HepG2 (cell line): Measurements from ENCODE around the gene TMPRSS7. TPM values are rescaled to one million over a fixed set of nuclear protein-coding genes. Genes with fewer than 3 reads are reported as not detected.
A peak's percentile ranks its signal among the peaks of the same experiment; 100 is the strongest.

ENCODE experiments used
- CCAR2 ChIP-seq: fragments of 200-400 bp; formaldehyde crosslinking; optimal IDR thresholded peaks from 2 replicates; pipeline ENCODE3; 2018; ENCODE audit warnings: low read depth, mild to moderate bottlenecking, low read length, moderate library complexity
- DNMT1 ChIP-seq: sonication (generic); formaldehyde crosslinking; IDR thresholded peaks from 2 replicates; pipeline ENCODE4 v1.5.1; 2020; ENCODE audit warnings: mild to moderate bottlenecking, missing genetic modification reagents
- DZIP1 ChIP-seq: sonication (generic); formaldehyde crosslinking; IDR thresholded peaks from 2 replicates; pipeline ENCODE4 v1.5.0; 2020; ENCODE audit warnings: mild to moderate bottlenecking, missing genetic modification reagents
- E2F2 ChIP-seq: sonication (generic); formaldehyde crosslinking; IDR thresholded peaks from 2 replicates; pipeline ENCODE4 v1.4.0; 2020; ENCODE audit warnings: missing genetic modification reagents, borderline replicate concordance
- EEA1 ChIP-seq: sonication (generic); formaldehyde crosslinking; IDR thresholded peaks from 2 replicates; pipeline ENCODE4 v1.5.1; 2020; ENCODE audit warnings: mild to moderate bottlenecking, missing genetic modification reagents, borderline replicate concordance
- HDAC1 ChIP-seq: sonication (generic); formaldehyde crosslinking; IDR thresholded peaks from 2 replicates; pipeline ENCODE4 v1.5.1; 2020; ENCODE audit warnings: mild to moderate bottlenecking, missing genetic modification reagents
- HIC2 ChIP-seq: sonication (generic); formaldehyde crosslinking; IDR thresholded peaks from 2 replicates; pipeline ENCODE4 v1.9.0; 2022; ENCODE audit warnings: low read depth, missing genetic modification reagents
- KAT2B ChIP-seq: fragments of 150-350 bp; IDR thresholded peaks from 2 replicates; pipeline ENCODE4 v1.6.1; 2014; ENCODE audit warnings: low read depth, low read length, borderline replicate concordance
- KAT7 ChIP-seq: IDR thresholded peaks from 2 replicates; pipeline ENCODE4 v1.6.1; 2018; ENCODE audit warnings: borderline replicate concordance, missing compliant biosample characterization
- MXD4 ChIP-seq: IDR thresholded peaks from 2 replicates; pipeline ENCODE4 v1.6.1; 2016; ENCODE audit warnings: mild to moderate bottlenecking, missing biosample characterization, missing genetic modification reagents
- RARA ChIP-seq: IDR thresholded peaks from 2 replicates; pipeline ENCODE4 v1.6.1; 2016; ENCODE audit warnings: missing genetic modification reagents, missing compliant biosample characterization
- RBAK ChIP-seq: sonication (generic); formaldehyde crosslinking; IDR thresholded peaks from 2 replicates; pipeline ENCODE4 v1.5.1; 2020; ENCODE audit warnings: mild to moderate bottlenecking, missing genetic modification reagents
- REPIN1 ChIP-seq: sonication (generic); formaldehyde crosslinking; IDR thresholded peaks from 2 replicates; pipeline ENCODE4 v1.8.0; 2022; ENCODE audit warnings: missing genetic modification reagents, low read depth, mild to moderate bottlenecking, borderline replicate concordance
- SOX13 ChIP-seq, 3 experiments: fragments of 450-650 bp in 1 of 3; sonication (generic) in 1 of 3; formaldehyde crosslinking in 1 of 3; IDR thresholded peaks in 2 of 3; conservative IDR thresholded peaks in 1 of 3; 2 replicates each; pipeline versions ENCODE4 v1.5.0 to v1.6.1; 2016 to 2020; ENCODE audit warnings: antibody characterized with exemption in 1 of 3, mild to moderate bottlenecking in 1 of 3, missing compliant biosample characterization in 1 of 3, missing genetic modification reagents in 1 of 3, moderate library complexity in 1 of 3
- ZGPAT ChIP-seq: IDR thresholded peaks from 2 replicates; pipeline ENCODE4 v1.6.1; 2016; ENCODE audit warnings: mild to moderate bottlenecking
- ZNF234 ChIP-seq: sonication (generic); formaldehyde crosslinking; conservative IDR thresholded peaks from 2 replicates; pipeline ENCODE4 v1.5.1; 2020; ENCODE audit warnings: mild to moderate bottlenecking, missing genetic modification reagents
- ZNF275 ChIP-seq: sonication (generic); formaldehyde crosslinking; IDR thresholded peaks from 2 replicates; pipeline ENCODE4 v1.8.0; 2022; ENCODE audit warnings: missing genetic modification reagents, mild to moderate bottlenecking, inconsistent platforms, borderline replicate concordance
- ZNF441 ChIP-seq: sonication (generic); formaldehyde crosslinking; IDR thresholded peaks from 2 replicates; pipeline ENCODE4 v1.7.0; 2021; ENCODE audit warnings: missing genetic modification reagents, borderline replicate concordance
- ZNF510 ChIP-seq: sonication (generic); formaldehyde crosslinking; IDR thresholded peaks from 2 replicates; pipeline ENCODE4 v1.4.0; 2020; ENCODE audit warnings: low read depth, mild to moderate bottlenecking, missing genetic modification reagents
- ZNF713 ChIP-seq: sonication (generic); formaldehyde crosslinking; IDR thresholded peaks from 2 replicates; pipeline ENCODE4 v1.4.0; 2020; ENCODE audit warnings: mild to moderate bottlenecking, missing genetic modification reagents
- polyA plus RNA-seq, 8 experiments: library from polyadenylated mRNA; depleted of rRNA in 3 of 8; stranded (reverse) in 7 of 8; unstranded in 1 of 8; fragments of >200 nt; fragmentation: Illumina TruSeq in 4 of 8; extraction: Trizol in 4 of 8; gene quantifications; 2 replicates each; pipeline versions ENCODE4 v1.2.1 to v1.2.3, GENCODE V29; 2011 to 2016; ENCODE audit warnings: low read depth in 4 of 8, missing spikeins in 1 of 8, mixed read lengths in 1 of 8; ENCODE audit not compliant: insufficient read depth in 1 of 8
- total RNA-seq, 5 experiments: library from RNA; depleted of rRNA; stranded (reverse); fragments of >200 nt; fragmentation: Illumina TruSeq; extraction: Trizol; gene quantifications; 2 replicates each; pipeline ENCODE4 v1.2.3, GENCODE V29; 2016; ENCODE audit warnings: low read depth in 1 of 5

The TMPRSS7 gene
- total and polyA plus RNA-seq, 2 of the 13 experiments (the other 11 are each of a cell fraction or from before 2014, with no cell fraction given), result not detected

GRCh38 chr3:112086076-112086854 lies 51.7 kb downstream of the TMPRSS7 start, which contains the start of gene C3orf52 (continued):
- TF ChIP-seq E2F2 (CRISPR knock-in tag), result no peak
- TF ChIP-seq CCAR2, result no peak
- TF ChIP-seq ZNF441, result peak; percentile 63; the same call in 1 of the 2 replicates
- TF ChIP-seq ZNF275, result no peak
- TF ChIP-seq KAT2B, result no peak
- TF ChIP-seq HIC2 (CRISPR knock-in tag), result no peak
- TF ChIP-seq MXD4, result peak; percentile 70; the same call in 1 of the 2 replicates
- no peak for TF ChIP-seq KAT7 (CRISPR knock-in tag)
- TF ChIP-seq ZGPAT, result peak; percentile 71
- peak; percentile 58; the same call in 1 of the 2 replicates for TF ChIP-seq ZNF510 (CRISPR knock-in tag)
- no peak for TF ChIP-seq EEA1 (CRISPR knock-in tag)
- TF ChIP-seq SOX13 (IDR thresholded peaks at IDR 0.05), result no peak
- no peak for TF ChIP-seq SOX13 (CRISPR knock-in tag; conservative IDR thresholded peaks at IDR 0.05 in 1 of 2, IDR thresholded peaks at IDR 0.05 in 1 of 2)
- TF ChIP-seq ZNF713 (CRISPR knock-in tag), result no peak
- peak; percentile 66; the same call in 1 of the 2 replicates for TF ChIP-seq REPIN1 (CRISPR knock-in tag)
- no peak for TF ChIP-seq HDAC1
- no peak for TF ChIP-seq ZNF234 (CRISPR knock-in tag)
- TF ChIP-seq RBAK (CRISPR knock-in tag), result no peak
- TF ChIP-seq DZIP1 (CRISPR knock-in tag), result no peak
- TF ChIP-seq RARA (CRISPR knock-in tag), result no peak
- TF ChIP-seq DNMT1 (CRISPR knock-in tag), result no peak
